Keratinocyte (primary cell): ENCODE measurements around the gene FOXD2. TPM values are rescaled to one million over a fixed set of nuclear protein-coding genes. Genes with fewer than 3 reads are reported as not detected.

Source experiments
- DNase-seq: peaks from one replicate; pipeline ENCODE4 v3.0.0-alpha.2; 2011; ENCODE audit warnings: low read depth, missing footprints, low spot score
- FAIRE-seq: peaks from 2 replicates; lab custom pipeline; 2011; peaks lifted over from hg19 to GRCh38; lab: Jason Lieb, UNC
- H2AFZ ChIP-seq: 2 replicates; pipeline ENCODE4 v1.6.0; 2012; ENCODE audit warnings: low read length, control low read depth, inconsistent platforms; ENCODE audit not compliant: control insufficient read depth
- H3K27ac ChIP-seq: 2 replicates; pipeline ENCODE4 v1.5.1; 2011; ENCODE audit warnings: low read length; ENCODE audit not compliant: control insufficient read depth, insufficient read depth
- H3K27me3 ChIP-seq: 3 replicates; pipeline ENCODE4 v1.6.0; 2011; ENCODE audit warnings: low read length; ENCODE audit not compliant: control insufficient read depth, insufficient read depth; ENCODE audit errors: extremely low read depth
- H3K36me3 ChIP-seq, 2 experiments: 2 replicates in 1 of 2; 3 replicates in 1 of 2; pipeline ENCODE4 v1.5.1; 2011; ENCODE audit warnings: low read length in 2 of 2, mild to moderate bottlenecking in 1 of 2; ENCODE audit not compliant: control insufficient read depth in 2 of 2, insufficient read depth in 2 of 2; ENCODE audit errors: extremely low read depth in 1 of 2
- H3K4me1 ChIP-seq: 3 replicates; pipeline ENCODE4 v1.5.1; 2011; ENCODE audit warnings: low read length; ENCODE audit not compliant: control insufficient read depth, insufficient read depth; ENCODE audit errors: extremely low read depth
- H3K4me2 ChIP-seq: 3 replicates; pipeline ENCODE4 v1.6.0; 2011; ENCODE audit warnings: low read depth, low read length; ENCODE audit not compliant: control insufficient read depth, insufficient read depth; ENCODE audit errors: extremely low read depth
- H3K4me3 ChIP-seq, 3 experiments: fragments of 200-600 bp in 1 of 3; sonication (generic) in 1 of 3; 2 replicates in 2 of 3; 3 replicates in 1 of 3; pipeline ENCODE4 v1.5.1; 2011 to 2016; ENCODE audit warnings: low read length in 3 of 3, mild to moderate bottlenecking in 3 of 3, control low read depth in 2 of 3, inconsistent platforms in 1 of 3, low read depth in 1 of 3, mixed read lengths in 1 of 3, mixed run types in 1 of 3, moderate library complexity in 1 of 3; ENCODE audit not compliant: control insufficient read depth in 2 of 3, insufficient read depth in 2 of 3; ENCODE audit errors: extremely low read depth in 1 of 3
- H3K79me2 ChIP-seq: 2 replicates; pipeline ENCODE4 v1.6.0; 2012; ENCODE audit warnings: low read length; ENCODE audit not compliant: control insufficient read depth, insufficient read depth
- H3K9ac ChIP-seq: 3 replicates; pipeline ENCODE4 v1.6.0; 2011; ENCODE audit warnings: low read length; ENCODE audit not compliant: control insufficient read depth, insufficient read depth; ENCODE audit errors: extremely low read depth
- H3K9me1 ChIP-seq: 3 replicates; pipeline ENCODE4 v1.6.0; 2011; ENCODE audit warnings: low read length; ENCODE audit not compliant: control insufficient read depth, insufficient read depth; ENCODE audit errors: extremely low read depth
- H3K9me3 ChIP-seq: 2 replicates; pipeline ENCODE4 v1.5.1; 2012; ENCODE audit warnings: low read depth, low read length; ENCODE audit not compliant: control insufficient read depth
- H4K20me1 ChIP-seq: 3 replicates; pipeline ENCODE4 v1.6.0; 2011; ENCODE audit warnings: low read length; ENCODE audit not compliant: control insufficient read depth, insufficient read depth; ENCODE audit errors: extremely low read depth
- EZH2 ChIP-seq: IDR thresholded peaks from one replicate; pipeline ENCODE4 v1.6.1; 2012; ENCODE audit warnings: inconsistent platforms, mild to moderate bottlenecking, low read length, moderate library complexity
- dilution Hi-C: fragments of 300-500 bp; cut with MboI; formaldehyde crosslinking; loops from one replicate; pipeline ENCODE4 v1.7.0; 2020; ENCODE audit warnings: low sequenced_read_pairs; ENCODE audit not compliant: extremely low pct_ligation_motif_present
- polyA plus RNA-seq, 5 experiments: library from polyadenylated mRNA; depleted of rRNA in 3 of 5; stranded (reverse) in 3 of 5; stranded (forward) in 1 of 5; unstranded in 1 of 5; fragments of >200 nt; gene quantifications; 1 replicate in 1 of 5; 2 replicates in 3 of 5; 3 replicates in 1 of 5; pipeline versions ENCODE4 v1.2.1 to v1.2.3, GENCODE V29; 2011 to 2012; ENCODE audit warnings: missing spikeins in 2 of 5, low read depth in 1 of 5, low replicate concordance in 1 of 5
- TF ChIP-seq, protein P1 (sequence below), 3 experiments: IDR thresholded peaks in 1 of 3; conservative IDR thresholded peaks in 1 of 3; optimal IDR thresholded peaks in 1 of 3; 2 replicates in 2 of 3; 3 replicates in 1 of 3; pipeline versions ENCODE3 to v1.5.1; 2011; ENCODE audit warnings: low read length in 3 of 3, mild to moderate bottlenecking in 3 of 3, moderate library complexity in 2 of 3, control low read depth in 1 of 3, inconsistent platforms in 1 of 3; ENCODE audit not compliant: insufficient read depth in 2 of 3; ENCODE audit errors: extremely low read depth in 1 of 3

Gene FOXD2
- polyA plus RNA-seq, 1 donor (not counting 4 experiments of a cell fraction or from before 2014, with no cell fraction given) = 0.04 TPM

GRCh38 chr1:47438165-47439016, 547 bp downstream of the FOXD2 start:
- Histone ChIP-seq H3K4me2 (peak overlapping the region; percentile 37), H3K27ac (no peak overlapping the region), H3K36me3 (no peaks in the 10 kb centered on the region), H3K4me1 (peaks cover 27% of the 10 kb centered on the region), H3K27me3 (peaks cover 69% of the 10 kb centered on the region), H2AFZ (peak overlapping the region; percentile 30), H3K4me3 (peak overlapping the region in 2 of 3 experiments; percentile 64 to 87), H3K9me3 (no peaks in the 10 kb centered on the region), H3K9ac (no peak overlapping the region), H3K79me2 (peaks cover 4% of the 10 kb centered on the region), H4K20me1 (peaks cover 6% of the 10 kb centered on the region), H3K9me1 (no peaks in the 10 kb centered on the region)
- peak; percentile 99 for TF ChIP-seq EZH2
- TF ChIP-seq, protein P1, sequence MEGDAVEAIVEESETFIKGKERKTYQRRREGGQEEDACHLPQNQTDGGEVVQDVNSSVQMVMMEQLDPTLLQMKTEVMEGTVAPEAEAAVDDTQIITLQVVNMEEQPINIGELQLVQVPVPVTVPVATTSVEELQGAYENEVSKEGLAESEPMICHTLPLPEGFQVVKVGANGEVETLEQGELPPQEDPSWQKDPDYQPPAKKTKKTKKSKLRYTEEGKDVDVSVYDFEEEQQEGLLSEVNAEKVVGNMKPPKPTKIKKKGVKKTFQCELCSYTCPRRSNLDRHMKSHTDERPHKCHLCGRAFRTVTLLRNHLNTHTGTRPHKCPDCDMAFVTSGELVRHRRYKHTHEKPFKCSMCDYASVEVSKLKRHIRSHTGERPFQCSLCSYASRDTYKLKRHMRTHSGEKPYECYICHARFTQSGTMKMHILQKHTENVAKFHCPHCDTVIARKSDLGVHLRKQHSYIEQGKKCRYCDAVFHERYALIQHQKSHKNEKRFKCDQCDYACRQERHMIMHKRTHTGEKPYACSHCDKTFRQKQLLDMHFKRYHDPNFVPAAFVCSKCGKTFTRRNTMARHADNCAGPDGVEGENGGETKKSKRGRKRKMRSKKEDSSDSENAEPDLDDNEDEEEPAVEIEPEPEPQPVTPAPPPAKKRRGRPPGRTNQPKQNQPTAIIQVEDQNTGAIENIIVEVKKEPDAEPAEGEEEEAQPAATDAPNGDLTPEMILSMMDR (optimal IDR thresholded peaks at IDR 0.05 in 1 of 3, IDR thresholded peaks at IDR 0.05 in 1 of 3, conservative IDR thresholded peaks at IDR 0.05 in 1 of 3; ENCODE audit: extremely low read depth in 1 of 3, insufficient read depth in 2 of 3, low read length in 3 of 3) = no peak
- dilution Hi-C loops = no loop called here
- no peak for FAIRE-seq
- no peak for DNase-seq

DNA sequence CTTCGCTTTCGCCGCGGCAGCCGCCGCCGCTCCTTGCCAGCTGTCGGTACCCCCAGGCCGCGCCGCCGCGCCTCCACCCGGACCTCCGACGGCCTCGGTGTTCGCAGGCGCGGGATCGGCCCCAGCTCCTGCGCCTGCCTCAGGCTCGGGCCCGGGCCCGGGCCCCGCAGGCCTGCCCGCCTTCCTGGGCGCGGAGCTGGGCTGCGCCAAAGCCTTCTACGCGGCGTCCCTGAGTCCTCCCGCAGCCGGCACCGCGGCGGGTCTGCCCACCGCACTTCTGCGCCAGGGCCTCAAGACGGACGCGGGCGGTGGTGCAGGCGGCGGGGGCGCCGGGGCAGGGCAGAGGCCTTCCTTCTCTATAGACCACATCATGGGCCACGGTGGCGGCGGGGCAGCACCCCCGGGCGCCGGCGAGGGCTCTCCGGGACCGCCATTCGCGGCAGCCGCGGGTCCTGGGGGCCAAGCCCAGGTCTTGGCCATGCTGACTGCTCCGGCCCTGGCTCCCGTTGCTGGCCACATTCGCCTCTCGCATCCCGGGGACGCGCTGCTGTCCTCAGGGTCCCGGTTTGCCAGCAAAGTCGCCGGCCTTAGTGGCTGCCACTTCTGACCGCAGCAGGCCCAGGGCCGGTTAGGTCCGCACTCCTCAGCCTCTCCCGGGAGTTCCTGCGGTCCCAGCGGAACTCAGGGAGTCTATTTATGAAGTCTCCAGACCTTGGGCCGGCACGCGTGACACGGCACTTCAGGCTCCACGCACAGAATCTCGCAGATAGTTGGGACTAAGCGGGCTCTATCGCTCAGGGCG, 1.4 kb downstream of the FOXD2 start:
- H3K9me1 ChIP-seq = no peaks in the 10 kb centered on the region
- no peak overlapping the region for H3K4me2 ChIP-seq
- no peaks in the 10 kb centered on the region for H3K9me3 ChIP-seq
- FAIRE-seq (no peak), DNase-seq (no peak)
- H3K4me1 ChIP-seq = peaks cover 19% of the 10 kb centered on the region
- H4K20me1 ChIP-seq = peaks cover 6% of the 10 kb centered on the region
- H2AFZ ChIP-seq = no peak overlapping the region
- peak; percentile 99 for TF ChIP-seq EZH2
- TF ChIP-seq, protein P1 (optimal IDR thresholded peaks at IDR 0.05 in 1 of 3, IDR thresholded peaks at IDR 0.05 in 1 of 3, conservative IDR thresholded peaks at IDR 0.05 in 1 of 3; ENCODE audit: extremely low read depth in 1 of 3, insufficient read depth in 2 of 3, low read length in 3 of 3) = no peak
- H3K4me3 ChIP-seq = no peak overlapping the region
- peaks cover 4% of the 10 kb centered on the region for H3K79me2 ChIP-seq
- no peaks in the 10 kb centered on the region for H3K36me3 ChIP-seq
- no peak overlapping the region for H3K27ac ChIP-seq
- no peak overlapping the region for H3K9ac ChIP-seq
- dilution Hi-C loops = no loop called here
- peaks cover 70% of the 10 kb centered on the region for H3K27me3 ChIP-seq
